Progenitor cell of endocrine pancreas (in vitro differentiated cells): ENCODE data around the gene KATNB1. TPM values are rescaled to one million over a fixed set of nuclear protein-coding genes. Genes with fewer than 3 reads are reported as not detected.

Experiments used
- DNase-seq: peaks from one replicate; pipeline ENCODE4 v3.0.0; 2021; ENCODE audit warnings: low spot score; ENCODE audit not compliant: unreplicated experiment
- H3K27ac Mint-ChIP-seq: 2 replicates; pipeline ENCODE4 v1.8.0; 2021; ENCODE audit warnings: mild to moderate bottlenecking, moderate library complexity, mixed read lengths
- H3K27me3 Mint-ChIP-seq: 2 replicates; pipeline ENCODE4 v1.8.0; 2021; ENCODE audit warnings: mixed read lengths
- H3K36me3 Mint-ChIP-seq: 2 replicates; pipeline ENCODE4 v1.8.0; 2022; ENCODE audit warnings: mixed read lengths; ENCODE audit not compliant: insufficient read depth
- H3K4me1 Mint-ChIP-seq: 2 replicates; pipeline ENCODE4 v1.8.0; 2021; ENCODE audit warnings: low read depth, mixed read lengths
- H3K4me3 Mint-ChIP-seq: 2 replicates; pipeline ENCODE4 v1.8.0; 2021; ENCODE audit warnings: low read depth, mild to moderate bottlenecking, moderate library complexity, mixed read lengths
- H3K9me3 Mint-ChIP-seq: 2 replicates; pipeline ENCODE4 v1.8.0; 2021; ENCODE audit warnings: low read depth, mixed read lengths
- CTCF ChIP-seq: fragments of 200-600 bp; sonication (generic); IDR thresholded peaks from one replicate; pipeline ENCODE4 v1.5.0; 2021; ENCODE audit warnings: antibody characterized with exemption, mild to moderate bottlenecking; ENCODE audit not compliant: unreplicated experiment
- total RNA-seq: library from RNA; stranded (reverse); gene quantifications from 2 replicates; pipeline ENCODE4 v1.2.1, GENCODE V29; 2021

KATNB1 gene
- total RNA-seq, 1 donor from 2014 or later = 32.0 TPM

GRCh38 chr16:57714047-57714446 is 21.5 kb upstream of the KATNB1 start:
- TF ChIP-seq CTCF = no peak
- DNase-seq = no peak
- H3K27ac Mint-ChIP-seq = no peak overlapping the region
- no peaks in the 10 kb centered on the region for H3K27me3 Mint-ChIP-seq
- no peaks in the 10 kb centered on the region for H3K9me3 Mint-ChIP-seq
- no peaks in the 10 kb centered on the region for H3K36me3 Mint-ChIP-seq
- peaks cover 2% of the 10 kb centered on the region for H3K4me1 Mint-ChIP-seq
- no peak overlapping the region for H3K4me3 Mint-ChIP-seq

- DNase-seq = peak; percentile 57
- Mint-ChIP-seq H3K4me1 (peaks cover 3% of the 10 kb centered on the region), H3K27ac (no peak overlapping the region), H3K9me3 (no peaks in the 10 kb centered on the region), H3K27me3 (no peaks in the 10 kb centered on the region), H3K4me3 (no peak overlapping the region), H3K36me3 (no peaks in the 10 kb centered on the region)
- TF ChIP-seq CTCF = peak; percentile 81
Observed at GRCh38 chr16:57720142-57720575, 15.4 kb upstream of the KATNB1 start.

GRCh38 chr16:57721356-57722209 is 14.0 kb upstream of the KATNB1 start:
- no peak overlapping the region for H3K4me3 Mint-ChIP-seq
- H3K4me1 Mint-ChIP-seq = peaks cover 3% of the 10 kb centered on the region
- DNase-seq = no peak
- no peak overlapping the region for H3K27ac Mint-ChIP-seq
- H3K36me3 Mint-ChIP-seq = no peaks in the 10 kb centered on the region
- no peaks in the 10 kb centered on the region for H3K27me3 Mint-ChIP-seq
- no peak for TF ChIP-seq CTCF
- no peaks in the 10 kb centered on the region for H3K9me3 Mint-ChIP-seq

GRCh38 chr16:57722210-57722499 is 13.4 kb upstream of the KATNB1 start:
- H3K4me3 Mint-ChIP-seq = no peak overlapping the region
- no peaks in the 10 kb centered on the region for H3K9me3 Mint-ChIP-seq
- H3K27ac Mint-ChIP-seq = no peak overlapping the region

GRCh38 chr16:57722651-57723050 is 12.9 kb upstream of the KATNB1 start:
- H3K9me3 Mint-ChIP-seq = no peaks in the 10 kb centered on the region
- H3K4me3 Mint-ChIP-seq = no peak overlapping the region
- H3K27me3 Mint-ChIP-seq = no peaks in the 10 kb centered on the region
- no peaks in the 10 kb centered on the region for H3K36me3 Mint-ChIP-seq
- no peak for DNase-seq
- H3K27ac Mint-ChIP-seq = no peak overlapping the region
- TF ChIP-seq CTCF = no peak
- peaks cover 3% of the 10 kb centered on the region for H3K4me1 Mint-ChIP-seq

More at GRCh38 chr16:57722210-57722499, 13.4 kb upstream of the KATNB1 start:
- no peaks in the 10 kb centered on the region for H3K36me3 Mint-ChIP-seq
- no peak for TF ChIP-seq CTCF
- H3K4me1 Mint-ChIP-seq = peaks cover 3% of the 10 kb centered on the region
- no peak for DNase-seq
- H3K27me3 Mint-ChIP-seq = no peaks in the 10 kb centered on the region
